Measurements from ENCODE around the gene NHEJ1.

GRCh38 chr2:219087361-219087760, 73.3 kb downstream of the NHEJ1 start:
- TF ChIP-seq CTCF (IDR thresholded peaks at IDR 0.05) (no peak), POLR2A (IDR thresholded peaks at IDR 0.05) (no peak)

Data from heart left ventricle (tissue), 13 donors.